Activated T-cell treated with anti-CD3 and anti-CD28 coated beads, Interleukin-2, amount 50 U/mL, for 72 hours (primary cell): ENCODE measurements around the gene GRM7. TPM values are rescaled to one million over a fixed set of nuclear protein-coding genes. Genes with fewer than 3 reads are reported as not detected.

Source experiments
- ATAC-seq, 2 donors: fragments of 150-1000 bp; cut with Tn5 transposase; replicated peaks in 1 of 2; 2 replicates each; pipeline ENCODE4 v1.10.0; 2021; ENCODE audit warnings: moderate library complexity in 2 of 2, mild to moderate bottlenecking in 1 of 2
- DNase-seq, 2 donors: peaks; one replicate each; pipeline ENCODE4 v3.0.0; 2021 to 2022; ENCODE audit warnings: mixed read lengths in 1 of 2
- H3K27ac Mint-ChIP-seq: one replicate; pipeline ENCODE4 v1.8.0; 2022; ENCODE audit warnings: mild to moderate bottlenecking, moderate library complexity, mixed read lengths
- H3K27me3 Mint-ChIP-seq: one replicate; pipeline ENCODE4 v1.8.0; 2022; ENCODE audit warnings: low read depth, mixed read lengths
- H3K36me3 Mint-ChIP-seq, 2 donors: one replicate each; pipeline ENCODE4 v1.8.0; 2022; ENCODE audit warnings: mixed read lengths in 2 of 2, mild to moderate bottlenecking in 1 of 2; ENCODE audit not compliant: insufficient read depth in 2 of 2
- H3K4me1 Mint-ChIP-seq: one replicate; pipeline ENCODE4 v1.8.0; 2022; ENCODE audit warnings: low read depth, mixed read lengths
- H3K4me3 Mint-ChIP-seq, 2 donors: one replicate each; pipeline ENCODE4 v1.8.0; 2022; ENCODE audit warnings: mild to moderate bottlenecking in 2 of 2, mixed read lengths in 2 of 2, moderate library complexity in 2 of 2
- H3K9me3 Mint-ChIP-seq, 2 donors: one replicate each; pipeline ENCODE4 v1.8.0; 2022; ENCODE audit warnings: mixed read lengths in 2 of 2
- total RNA-seq, 2 donors: library from RNA; stranded (reverse); gene quantifications; one replicate each; pipeline ENCODE4 v1.2.3, GENCODE V29; 2022

Gene GRM7
- total RNA-seq, 2 donors from 2014 or later, result not detected

DNA sequence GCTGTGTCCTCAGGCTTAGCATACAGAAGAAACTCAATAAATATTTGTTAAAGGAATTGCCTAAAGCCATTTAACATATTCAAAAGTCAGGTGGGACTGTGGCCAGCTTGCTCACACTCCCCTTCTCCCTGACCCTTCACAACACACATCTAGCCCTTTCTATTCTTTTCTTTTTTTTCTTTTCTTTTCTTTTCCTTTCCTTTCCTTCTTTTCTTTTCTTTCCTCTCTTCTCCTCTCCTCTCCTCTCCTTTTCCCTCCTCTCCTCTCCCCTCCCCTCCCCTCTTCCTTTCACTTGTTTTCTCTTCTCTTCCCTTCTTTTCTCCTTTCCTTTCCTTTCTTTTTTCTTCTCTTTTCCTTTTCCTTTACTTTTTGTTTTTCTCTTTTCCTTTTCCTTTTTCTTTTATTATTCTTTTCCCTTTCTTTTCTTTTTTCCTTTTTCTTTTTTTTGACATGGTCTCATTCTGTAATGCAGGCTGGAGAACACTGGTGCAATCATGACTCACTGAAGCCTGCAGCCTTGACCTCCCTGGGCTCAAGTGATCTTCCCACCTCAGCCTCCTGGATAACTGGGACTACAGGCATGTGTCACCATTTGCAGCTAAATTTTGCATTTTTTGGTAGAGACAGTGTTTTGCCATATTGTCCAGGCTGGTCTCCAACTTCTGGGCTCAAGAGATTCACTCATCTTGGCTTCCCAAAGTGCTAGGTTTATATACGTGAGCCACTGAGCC lies 377.8 kb downstream of the GRM7 start:
- Mint-ChIP-seq H3K36me3 (no peaks in the 10 kb centered on the region), H3K4me3 (no peak overlapping the region), H3K4me1 (no peaks in the 10 kb centered on the region), H3K27me3 (no peaks in the 10 kb centered on the region), H3K27ac (no peak overlapping the region), H3K9me3 (peaks cover 5 to 7% of the 10 kb centered on the region in 2 donors)
- no peak for ATAC-seq
- no peak for DNase-seq

DNA sequence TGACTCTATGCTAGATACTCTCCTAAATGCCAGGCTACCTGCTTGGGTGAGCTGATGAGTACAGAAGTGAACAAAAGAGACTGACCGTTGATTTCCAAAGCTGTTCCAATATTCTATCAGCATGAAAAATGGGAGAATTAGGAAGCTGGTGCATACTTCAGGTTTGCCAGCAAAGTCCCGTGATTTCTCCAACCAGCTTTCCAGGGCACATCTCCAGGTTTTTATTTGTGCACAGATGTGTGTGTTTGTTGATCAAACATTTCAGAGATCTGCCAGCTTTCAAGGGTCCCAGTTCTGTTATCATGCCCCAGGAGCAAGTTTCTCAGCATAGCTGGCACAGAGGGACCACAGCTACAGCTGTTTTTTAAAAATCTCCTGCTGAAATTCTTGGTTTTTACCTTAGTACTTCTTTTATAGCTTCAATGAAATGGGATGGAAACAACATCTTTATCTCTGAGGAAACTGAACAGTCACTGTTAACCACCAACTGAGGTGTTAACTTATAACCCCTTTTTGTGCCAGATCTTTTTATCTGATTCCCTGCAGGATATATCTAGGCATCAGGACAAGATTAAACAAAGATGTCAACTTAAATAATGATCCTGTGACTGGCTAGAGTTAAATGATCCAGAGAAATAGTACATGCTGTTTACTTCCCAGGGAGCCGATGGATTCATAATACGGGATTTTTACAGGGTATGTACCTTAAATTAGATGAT lies 380.8 kb downstream of the GRM7 start:
- H3K4me1 Mint-ChIP-seq, result no peaks in the 10 kb centered on the region
- H3K36me3 Mint-ChIP-seq, result no peaks in the 10 kb centered on the region
- H3K4me3 Mint-ChIP-seq, result no peak overlapping the region
- H3K9me3 Mint-ChIP-seq, result peaks cover 5 to 8% of the 10 kb centered on the region in 2 donors
- H3K27me3 Mint-ChIP-seq, result no peaks in the 10 kb centered on the region
- no peak overlapping the region for H3K27ac Mint-ChIP-seq
- no peak for ATAC-seq
- DNase-seq, result no peak

DNA sequence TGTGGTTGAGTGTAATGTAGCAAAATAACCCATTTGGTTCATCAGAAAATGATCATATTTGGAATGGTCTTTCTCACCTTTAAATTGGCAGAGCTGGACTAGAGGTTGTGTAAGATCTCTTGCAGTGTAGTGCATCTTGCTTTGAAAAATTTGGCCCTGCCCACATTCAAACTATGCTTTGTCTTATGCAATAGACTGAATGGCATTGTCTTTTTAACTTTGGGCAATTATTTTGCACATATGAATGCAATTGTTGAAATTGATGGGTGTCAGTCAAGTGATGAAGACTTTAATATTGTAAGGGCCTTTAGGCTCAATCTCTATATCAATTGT lies 381.4 kb downstream of the GRM7 start:
- no peaks in the 10 kb centered on the region for H3K4me1 Mint-ChIP-seq
- H3K9me3 Mint-ChIP-seq, result peaks cover 5 to 8% of the 10 kb centered on the region in 2 donors
- H3K36me3 Mint-ChIP-seq, result no peaks in the 10 kb centered on the region
- DNase-seq, result no peak
- H3K27ac Mint-ChIP-seq, result no peak overlapping the region
- ATAC-seq, result no peak
- no peaks in the 10 kb centered on the region for H3K27me3 Mint-ChIP-seq
- no peak overlapping the region for H3K4me3 Mint-ChIP-seq

DNA sequence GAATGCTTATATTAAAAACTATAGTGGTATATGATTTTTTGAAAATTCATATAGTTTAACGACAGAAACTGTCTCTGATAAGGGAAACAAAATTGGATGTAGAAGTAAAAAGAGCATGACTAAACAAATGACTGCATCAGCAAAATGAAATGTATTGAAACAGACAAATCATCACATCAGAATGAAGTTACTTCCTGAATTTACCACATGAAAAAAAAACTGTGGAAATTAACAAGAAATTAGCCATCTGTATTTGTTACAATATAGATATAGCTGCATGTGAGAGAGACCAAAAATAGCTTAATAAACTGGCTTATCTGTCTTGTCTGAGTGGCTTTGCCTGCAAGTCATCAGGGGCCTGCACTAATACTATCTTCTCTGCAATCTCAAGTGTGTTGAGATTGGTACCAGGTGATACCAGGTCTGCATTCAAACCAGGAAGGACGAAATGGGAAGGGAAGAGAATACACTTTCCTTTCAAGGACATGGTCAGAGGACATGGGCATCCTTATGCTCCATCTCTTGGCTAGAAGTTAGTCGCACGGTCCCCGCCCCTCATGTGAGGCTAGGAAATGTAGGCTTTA lies 388.7 kb downstream of the GRM7 start:
- DNase-seq, result no peak
- Mint-ChIP-seq H3K9me3 (peaks cover 0 to 2% of the 10 kb centered on the region in 2 donors), H3K36me3 (no peaks in the 10 kb centered on the region), H3K4me3 (no peak overlapping the region), H3K4me1 (no peaks in the 10 kb centered on the region), H3K27me3 (no peaks in the 10 kb centered on the region), H3K27ac (no peak overlapping the region)
- ATAC-seq, result no peak

DNA sequence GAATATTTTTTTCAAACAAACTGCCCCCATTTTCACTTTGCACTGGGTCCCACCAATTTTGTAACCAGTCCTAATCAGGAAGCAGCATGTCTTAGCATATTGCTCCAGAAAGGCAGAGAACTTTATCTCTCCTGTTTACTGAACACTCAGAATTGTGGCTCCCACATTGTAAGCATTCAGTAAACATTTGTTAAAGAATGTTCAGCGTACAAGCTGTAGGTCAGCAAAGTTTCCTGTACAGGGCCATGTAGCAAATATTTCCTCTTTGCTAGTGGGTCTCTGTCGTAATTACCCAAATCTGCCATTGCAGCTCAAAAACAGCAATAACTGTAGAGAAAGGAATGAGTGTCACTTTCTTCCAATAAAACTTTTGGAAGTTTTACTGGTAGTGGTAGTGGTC lies 393.3 kb downstream of the GRM7 start:
- no peak overlapping the region for H3K4me3 Mint-ChIP-seq
- no peaks in the 10 kb centered on the region for H3K4me1 Mint-ChIP-seq
- ATAC-seq (no peak), DNase-seq (no peak)
- H3K27me3 Mint-ChIP-seq, result no peaks in the 10 kb centered on the region
- no peaks in the 10 kb centered on the region for H3K36me3 Mint-ChIP-seq
- peaks cover 0 to 7% of the 10 kb centered on the region in 2 donors for H3K9me3 Mint-ChIP-seq
- no peak overlapping the region for H3K27ac Mint-ChIP-seq

DNA sequence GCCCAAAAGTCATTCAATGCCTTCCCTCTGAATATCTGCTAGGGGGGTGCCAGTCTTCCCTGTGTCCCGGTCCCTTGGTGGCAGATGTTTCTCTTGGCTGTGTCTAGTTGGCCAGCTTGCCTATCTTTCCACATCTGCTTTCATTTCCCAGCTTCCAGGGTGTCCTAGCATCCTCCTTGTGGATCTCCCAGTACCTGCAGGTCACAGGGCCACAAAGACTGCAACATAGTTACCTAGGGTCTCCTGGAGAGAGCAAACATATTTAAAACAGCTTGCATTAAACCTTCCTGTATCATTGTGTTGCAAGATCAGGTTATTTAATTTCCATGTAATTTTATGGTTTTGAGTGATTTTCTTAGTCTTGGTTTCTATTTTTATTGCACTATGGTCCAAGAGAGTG lies 400.1 kb downstream of the GRM7 start:
- no peak for DNase-seq
- Mint-ChIP-seq H3K4me1 (no peaks in the 10 kb centered on the region), H3K4me3 (no peak overlapping the region), H3K27ac (no peak overlapping the region), H3K9me3 (peaks cover 3 to 6% of the 10 kb centered on the region in 2 donors), H3K36me3 (no peaks in the 10 kb centered on the region), H3K27me3 (no peaks in the 10 kb centered on the region)
- ATAC-seq, result no peak

DNA sequence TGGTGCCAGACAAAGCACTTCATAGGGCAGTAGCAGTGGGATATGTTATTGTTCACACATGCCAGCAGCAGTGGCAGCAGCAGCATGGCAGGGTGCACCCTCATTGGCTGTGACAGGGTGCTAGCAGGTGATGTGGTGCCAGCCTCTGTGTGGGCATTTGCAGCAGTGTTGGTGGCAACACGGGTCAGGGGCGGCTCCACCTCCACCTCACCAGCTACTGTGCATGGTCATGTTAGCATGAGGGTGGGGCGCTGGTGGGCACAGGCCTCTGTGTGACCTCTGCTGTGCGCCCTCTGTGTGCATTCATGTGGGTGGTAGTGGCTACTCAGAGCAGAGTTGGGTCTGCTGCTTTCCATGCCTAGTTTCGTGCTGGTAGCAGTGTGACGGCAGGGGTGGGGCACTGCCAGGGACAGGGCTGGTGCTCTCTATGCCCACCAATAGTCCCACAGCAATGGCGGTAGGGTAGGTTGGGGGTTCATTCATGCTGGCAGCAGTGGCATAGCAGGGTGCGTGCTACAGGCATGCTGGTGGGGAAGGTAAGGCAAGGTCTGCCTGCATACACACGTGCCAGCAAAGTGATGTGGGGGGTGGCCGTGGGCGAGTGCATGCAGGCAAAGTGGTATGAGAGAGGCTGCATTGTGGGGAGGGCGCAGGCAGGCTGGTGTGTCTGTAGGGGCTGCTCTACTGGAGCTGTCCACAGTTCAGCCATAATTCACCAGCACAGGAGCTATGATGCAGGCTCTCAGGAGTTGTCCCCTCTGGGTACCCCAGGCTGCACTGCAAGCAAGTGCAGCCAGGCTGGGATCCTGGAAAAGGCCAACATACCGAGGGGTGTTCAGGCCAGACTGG lies 402.7 kb downstream of the GRM7 start:
- Mint-ChIP-seq H3K27me3 (no peaks in the 10 kb centered on the region), H3K9me3 (peaks cover 0 to 3% of the 10 kb centered on the region in 2 donors), H3K4me3 (no peak overlapping the region), H3K36me3 (no peaks in the 10 kb centered on the region), H3K27ac (no peak overlapping the region), H3K4me1 (no peaks in the 10 kb centered on the region)
- no peak for DNase-seq
- ATAC-seq, result no peak

DNA sequence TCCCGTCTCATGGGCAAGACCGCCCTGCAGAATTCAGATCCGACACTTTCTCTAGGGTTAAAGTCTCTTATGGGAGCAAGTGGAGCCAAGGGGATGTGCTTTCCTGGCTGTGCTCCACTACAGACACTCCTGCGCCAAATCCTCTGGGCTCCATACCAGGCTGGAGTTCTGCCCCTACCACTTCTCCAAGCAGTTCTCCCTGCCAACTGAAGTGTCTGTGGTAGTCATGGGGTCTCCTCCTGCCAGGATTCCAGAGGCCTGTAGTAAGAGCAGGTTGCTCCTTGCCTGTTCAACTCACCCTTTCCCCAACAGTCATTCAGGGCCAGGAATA lies 403.2 kb downstream of the GRM7 start:
- no peak overlapping the region for H3K27ac Mint-ChIP-seq
- no peak for ATAC-seq
- peaks cover 0 to 3% of the 10 kb centered on the region in 2 donors for H3K9me3 Mint-ChIP-seq
- H3K4me3 Mint-ChIP-seq, result no peak overlapping the region
- no peak for DNase-seq
- no peaks in the 10 kb centered on the region for H3K27me3 Mint-ChIP-seq
- H3K36me3 Mint-ChIP-seq, result no peaks in the 10 kb centered on the region
- H3K4me1 Mint-ChIP-seq, result no peaks in the 10 kb centered on the region

DNA sequence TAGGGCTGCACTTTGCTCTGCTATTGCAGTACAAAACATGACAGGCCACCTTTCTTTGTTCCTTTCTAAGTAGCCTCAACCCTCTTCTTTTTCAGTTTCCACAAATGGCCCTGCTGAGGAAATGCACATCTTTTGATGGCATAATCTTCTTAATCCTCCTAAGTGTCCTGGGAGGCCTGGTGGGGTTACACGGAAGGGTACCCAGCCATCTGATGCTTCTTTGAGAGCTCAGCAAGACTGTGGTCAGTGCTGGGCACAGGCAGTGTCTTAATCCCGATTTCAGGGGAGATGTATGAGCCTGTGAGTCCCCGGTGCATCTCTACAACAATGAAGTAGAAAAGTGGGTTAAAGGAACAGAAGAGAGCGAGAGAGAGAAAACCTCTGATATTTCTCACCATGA lies 404.8 kb downstream of the GRM7 start:
- no peak overlapping the region for H3K27ac Mint-ChIP-seq
- H3K4me1 Mint-ChIP-seq, result no peaks in the 10 kb centered on the region
- ATAC-seq, result no peak
- H3K4me3 Mint-ChIP-seq, result no peak overlapping the region
- DNase-seq, result no peak
- H3K36me3 Mint-ChIP-seq, result no peaks in the 10 kb centered on the region
- H3K9me3 Mint-ChIP-seq, result peaks cover 0 to 3% of the 10 kb centered on the region in 2 donors
- no peaks in the 10 kb centered on the region for H3K27me3 Mint-ChIP-seq

DNA sequence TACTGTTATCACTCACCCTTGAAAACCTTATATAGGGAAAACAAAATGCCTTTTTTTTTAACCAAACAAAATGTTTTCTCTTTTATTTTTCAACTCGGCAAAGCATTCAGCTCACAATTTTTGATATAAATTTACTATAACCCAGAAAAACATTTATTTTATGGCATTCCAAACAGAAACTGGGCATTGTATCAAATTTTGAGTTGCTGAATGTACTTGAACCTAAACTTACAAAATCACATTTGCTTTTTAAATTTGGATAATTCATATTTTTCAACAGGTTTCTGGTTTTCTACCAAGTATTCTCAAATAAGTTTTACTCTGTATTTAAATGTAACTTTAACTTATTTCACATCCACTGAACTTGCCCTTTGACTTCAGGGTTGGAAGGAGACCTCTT lies 405.6 kb downstream of the GRM7 start:
- DNase-seq (no peak), ATAC-seq (no peak)
- Mint-ChIP-seq H3K27ac (no peak overlapping the region), H3K27me3 (no peaks in the 10 kb centered on the region), H3K4me3 (no peak overlapping the region), H3K9me3 (no peaks in the 10 kb centered on the region), H3K4me1 (no peaks in the 10 kb centered on the region), H3K36me3 (no peaks in the 10 kb centered on the region)

DNA sequence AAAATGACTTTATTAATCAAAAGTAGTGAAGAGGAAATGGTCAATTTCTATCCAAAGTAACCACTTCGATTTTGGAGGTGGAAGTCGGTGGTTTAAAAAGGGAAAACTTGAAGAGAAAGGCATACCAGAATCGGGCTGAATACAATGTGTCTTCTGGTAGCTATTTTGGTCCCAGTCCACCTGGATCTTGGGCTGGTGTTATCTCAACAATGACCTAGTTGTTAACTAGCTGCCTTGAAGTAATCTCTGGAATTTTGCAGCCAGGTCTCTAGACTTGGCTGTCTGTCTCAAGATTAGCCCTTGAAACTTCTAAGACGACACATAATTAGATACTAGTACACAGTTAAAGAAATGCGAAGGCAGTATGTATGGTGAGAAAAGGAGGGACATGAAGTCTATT lies 409.8 kb downstream of the GRM7 start:
- ATAC-seq, result no peak
- no peaks in the 10 kb centered on the region for H3K4me1 Mint-ChIP-seq
- H3K27ac Mint-ChIP-seq, result no peak overlapping the region

DNA sequence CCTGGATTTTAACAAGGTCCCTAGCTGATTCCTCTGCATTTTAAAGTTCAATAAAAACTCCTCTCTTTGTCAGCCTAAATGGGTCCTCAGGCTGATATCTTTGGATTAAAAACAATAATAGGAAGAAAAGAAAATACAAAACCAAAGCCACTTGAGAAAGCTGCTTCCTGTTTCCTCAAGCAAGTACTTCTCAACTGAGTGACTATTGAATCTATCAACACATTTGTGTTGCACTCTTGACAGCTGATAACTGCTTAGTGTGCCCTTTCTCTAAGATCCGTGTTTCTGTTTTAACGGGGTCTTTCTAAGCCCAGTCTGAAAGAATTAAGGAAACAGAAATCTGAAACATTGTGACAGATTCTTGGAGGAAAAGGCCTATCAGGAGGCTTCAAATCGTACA lies 410.7 kb downstream of the GRM7 start:
- H3K4me3 Mint-ChIP-seq, result no peak overlapping the region
- H3K9me3 Mint-ChIP-seq, result peaks cover 2 to 3% of the 10 kb centered on the region in 2 donors
- DNase-seq (no peak), ATAC-seq (no peak)
- H3K27me3 Mint-ChIP-seq, result no peaks in the 10 kb centered on the region
- H3K4me1 Mint-ChIP-seq, result no peaks in the 10 kb centered on the region
- no peaks in the 10 kb centered on the region for H3K36me3 Mint-ChIP-seq
- no peak overlapping the region for H3K27ac Mint-ChIP-seq

More for the DNA sequence above, 409.8 kb downstream of the GRM7 start:
- no peaks in the 10 kb centered on the region for H3K36me3 Mint-ChIP-seq
- H3K9me3 Mint-ChIP-seq, result peaks cover 2 to 3% of the 10 kb centered on the region in 2 donors
- no peak overlapping the region for H3K4me3 Mint-ChIP-seq
- no peaks in the 10 kb centered on the region for H3K27me3 Mint-ChIP-seq
- no peak for DNase-seq

DNA sequence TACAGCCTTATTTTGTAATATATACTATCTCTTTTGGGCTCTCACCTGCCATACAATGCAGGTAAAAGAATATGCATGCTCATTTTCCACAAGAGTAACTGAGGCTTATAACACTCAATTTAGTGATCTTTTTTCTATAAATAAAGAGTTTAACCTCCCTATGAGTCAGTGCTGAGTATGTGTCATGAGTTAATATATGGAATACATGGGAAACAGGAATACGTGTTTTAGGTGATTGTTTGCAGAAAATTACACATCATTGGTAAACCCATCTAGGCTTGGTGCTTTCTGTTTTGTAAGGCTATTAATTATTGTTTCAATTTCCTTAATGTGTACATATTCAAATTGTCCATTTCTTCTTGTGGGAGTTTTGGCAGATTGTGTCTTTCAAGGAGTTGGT lies 411.3 kb downstream of the GRM7 start:
- Mint-ChIP-seq H3K27me3 (no peaks in the 10 kb centered on the region), H3K4me1 (no peaks in the 10 kb centered on the region), H3K4me3 (no peak overlapping the region), H3K36me3 (no peaks in the 10 kb centered on the region), H3K27ac (no peak overlapping the region), H3K9me3 (peaks cover 2 to 3% of the 10 kb centered on the region in 2 donors)
- ATAC-seq (no peak), DNase-seq (no peak)
